Psoas muscle (tissue), 8 donors: Measurements from ENCODE around the gene ATP9B. TPM values are rescaled to one million over a fixed set of nuclear protein-coding genes. Genes with fewer than 3 reads are reported as not detected.

Source experiments
- ATAC-seq, 4 donors: fragments of 200-7000 bp; cut with Tn5 transposase; one replicate each; pipeline ENCODE4 v1.9.1; 2020; ENCODE audit warnings: moderate library complexity in 3 of 4, mild to moderate bottlenecking in 2 of 4
- DNase-seq, 2 donors: peaks; one replicate each; pipeline ENCODE4 v3.0.0-alpha.2; 2020
- H3K27ac ChIP-seq: fragments of 200-600 bp; one replicate; pipeline ENCODE4 v1.8.0; 2022
- H3K27me3 ChIP-seq, 3 donors: fragments of 200-600 bp in 1 of 3; one replicate each; pipeline versions ENCODE4 v1.6.1 to v1.8.0; 2013 to 2022; ENCODE audit warnings: low read length in 2 of 3, mild to moderate bottlenecking in 2 of 3, moderate library complexity in 1 of 3; ENCODE audit not compliant: insufficient read depth in 3 of 3
- H3K36me3 ChIP-seq, 2 donors: fragments of 200-600 bp in 1 of 2; one replicate each; pipeline versions ENCODE4 v1.6.1 to v1.8.0; 2013 to 2022; ENCODE audit warnings: low read depth in 1 of 2, mild to moderate bottlenecking in 1 of 2, moderate library complexity in 1 of 2; ENCODE audit not compliant: insufficient read depth in 1 of 2
- H3K4me1 ChIP-seq: fragments of 200-600 bp; one replicate; pipeline ENCODE4 v1.8.0; 2022
- H3K4me3 ChIP-seq: fragments of 200-600 bp; one replicate; pipeline ENCODE4 v1.8.0; 2022; ENCODE audit warnings: mild to moderate bottlenecking
- H3K9me3 ChIP-seq: fragments of 200-600 bp; one replicate; pipeline ENCODE4 v1.8.0; 2022
- CTCF ChIP-seq: fragments of 200-600 bp; IDR thresholded peaks from one replicate; pipeline ENCODE4 v1.8.0; 2022; ENCODE audit warnings: antibody characterized with exemption
- WGBS, 3 donors: extraction: QIAGEN DNeasy Blood & Tissue Kit; methylation state at CpG; one replicate each; pipeline versions ENCODE4 v1.1.6 to v1.1.7; 2013; 5-methylcytosine and 5-hydroxymethylcytosine counted together
- intact Hi-C, 2 donors: fragments of 100-400 bp; cut with DNase I; formaldehyde crosslinking; loops; one replicate each; pipeline versions ENCODE4 v1.11.0 to v1.14.2; 2022
- polyA plus RNA-seq, 3 donors: library from polyadenylated mRNA; stranded (reverse); fragments of 200-250 nt; gene quantifications; one replicate each; pipeline ENCODE4 v1.2.3, GENCODE V29; 2013
- total RNA-seq, 4 donors: library from RNA; stranded (reverse); fragmentation: NEBNext Ultra II Directional in 2 of 4; extraction: Animal tissue kit (Norgen Biotek cat#: 25700) in 2 of 4; gene quantifications; one replicate each; pipeline versions ENCODE4 v1.2.1 to v1.2.4, GENCODE V29; 2021 to 2023
- donor health status: healthy with polysubstance abuse.
- donor health status: DM: no; HTN: no; CAD: no; lungs with moderate emphysema.
- donor health status: Bipolar disorder and iron deficiency.
- donor health status: healthy.
- donor health status: DM: yes; HTN: yes; CAD: no.
- donor health status: DM: no; HTN: no; CAD: no.
- donor health status: DM: no; HTN: no; CAD: no.
- donor health status: DM: yes; HTN: yes; CAD: no.

ATP9B gene
- total and polyA plus RNA-seq, 7 donors = 5.0 to 22.1 (median 9.8) TPM

- peak in 1 of 4 donors; percentile 24 for ATAC-seq
- Histone ChIP-seq H3K9me3 (peaks cover 9% of the 10 kb centered on the region), H3K27ac (no peak overlapping the region), H3K27me3 (no peaks in the 10 kb centered on the region), H3K4me3 (no peak overlapping the region), H3K4me1 (peaks cover 17% of the 10 kb centered on the region), H3K36me3 (no peaks in the 10 kb centered on the region)
- WGBS, 3 donors = 89 to 98% (median 91%) methylated on average over 3 of the region's 3 CpGs
- intact Hi-C loops = no loop called here
- no peak for DNase-seq
- no peak for TF ChIP-seq CTCF
Observed at GRCh38 chr18:79093986-79094385, 24.8 kb downstream of the ATP9B start.

DNA sequence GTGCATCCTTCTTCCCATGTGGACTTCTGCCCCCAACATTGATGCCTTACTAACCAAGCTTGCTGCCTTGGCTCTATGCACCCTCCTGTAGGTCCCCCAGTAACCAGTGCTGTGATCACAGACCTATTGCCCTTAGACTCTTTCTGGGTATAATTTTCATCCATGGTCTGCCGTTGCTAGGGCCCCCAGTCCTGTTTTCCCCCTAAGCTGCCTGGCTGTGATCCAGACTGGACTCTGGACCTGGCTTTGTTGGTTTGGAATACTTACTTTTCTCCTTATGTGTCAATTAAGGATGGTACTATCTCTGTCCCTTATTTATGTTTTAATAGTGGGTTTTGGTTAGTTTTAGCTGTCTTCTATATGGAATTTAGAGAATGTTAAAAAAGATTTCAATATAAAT is 26.0 kb downstream of the ATP9B start:
- Histone ChIP-seq H3K4me1 (peaks cover 20% of the 10 kb centered on the region), H3K4me3 (no peak overlapping the region), H3K27ac (no peak overlapping the region), H3K9me3 (peaks cover 9% of the 10 kb centered on the region), H3K36me3 (no peaks in the 10 kb centered on the region), H3K27me3 (no peaks in the 10 kb centered on the region)
- no peak for TF ChIP-seq CTCF
- intact Hi-C loops = loop anchor here in 1 of 2 donors (1.0 kb wide), 1 partner anchor 20 kb away; no protein-coding TSS in a partner anchor
- ATAC-seq (no peak), DNase-seq (no peak)
- WGBS, 3 donors = 24 to 33% (median 28%) methylated on average over 1 of the region's 1 CpG

DNA sequence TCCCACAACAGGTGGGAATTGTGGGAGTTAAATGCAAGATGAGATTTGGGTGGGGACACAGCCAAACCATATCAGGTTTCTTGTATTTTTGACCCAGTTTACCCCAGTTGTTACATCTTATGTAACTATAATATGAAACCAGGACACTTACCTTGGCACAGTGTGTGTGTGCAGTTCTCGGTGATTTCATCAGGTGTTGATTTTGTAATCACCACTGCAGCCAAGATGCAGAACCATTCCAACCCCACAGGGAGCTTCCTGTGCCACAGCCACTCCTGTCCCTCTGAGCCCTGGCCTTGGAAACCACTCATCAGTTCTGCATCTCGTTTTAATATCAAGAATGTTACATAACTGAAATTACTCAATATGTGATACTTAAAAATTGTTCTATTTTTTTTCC is 31.8 kb downstream of the ATP9B start:
- TF ChIP-seq CTCF = no peak
- Histone ChIP-seq H3K36me3 (no peaks in the 10 kb centered on the region), H3K27ac (peak overlapping the region; percentile 72), H3K4me3 (no peak overlapping the region), H3K4me1 (peaks cover 23% of the 10 kb centered on the region), H3K27me3 (no peaks in the 10 kb centered on the region), H3K9me3 (no peaks in the 10 kb centered on the region)
- DNase-seq (peak; percentile 32 to 67), ATAC-seq (peak; percentile 96 to 99 (median 98))
- WGBS, 3 donors = 22 to 36% (median 24%) methylated on average over 2 of the region's 2 CpGs
- intact Hi-C loops = no loop called here

GRCh38 chr18:79102886-79103285 is 33.7 kb downstream of the ATP9B start:
- TF ChIP-seq CTCF = no peak
- intact Hi-C loops = no loop called here
- DNase-seq (no peak), ATAC-seq (no peak)
- Histone ChIP-seq H3K4me3 (no peak overlapping the region), H3K27ac (no peak overlapping the region), H3K36me3 (no peaks in the 10 kb centered on the region), H3K27me3 (no peaks in the 10 kb centered on the region), H3K9me3 (no peaks in the 10 kb centered on the region), H3K4me1 (peaks cover 15% of the 10 kb centered on the region)
- WGBS, 3 donors = 96 to 99% (median 97%) methylated on average over 5 of the region's 5 CpGs

DNA sequence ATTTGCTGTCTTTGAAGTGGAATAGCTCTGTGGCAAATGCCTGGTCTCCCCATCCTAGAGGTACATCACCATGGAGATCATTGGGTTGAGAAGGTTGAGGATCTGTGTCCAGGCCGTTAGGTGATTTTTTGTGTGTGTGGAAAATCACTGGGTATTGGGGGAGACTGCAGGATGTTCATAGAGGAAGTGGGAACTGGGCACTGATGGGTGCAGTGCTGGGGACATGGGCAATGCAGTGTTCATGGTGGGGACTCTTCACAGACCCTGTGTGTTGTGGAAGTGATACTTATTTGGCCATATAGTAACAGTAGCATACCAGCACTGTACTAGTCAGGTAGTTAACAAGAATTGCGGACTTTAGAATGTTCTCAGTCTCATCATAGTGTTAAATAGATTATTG is 34.9 kb downstream of the ATP9B start:
- intact Hi-C loops = no loop called here
- Histone ChIP-seq H3K27me3 (no peaks in the 10 kb centered on the region), H3K4me1 (peaks cover 24% of the 10 kb centered on the region), H3K4me3 (no peak overlapping the region), H3K9me3 (no peaks in the 10 kb centered on the region), H3K36me3 (no peaks in the 10 kb centered on the region), H3K27ac (no peak overlapping the region)
- no peak for TF ChIP-seq CTCF
- DNase-seq (no peak), ATAC-seq (no peak)
- 86 to 93% (median 92%) methylated on average over 2 of the region's 2 CpGs for WGBS, 3 donors
